ENCODE data around the gene CTXND1. TPM values are rescaled to one million over a fixed set of nuclear protein-coding genes. Genes with fewer than 3 reads are reported as not detected.

CTXND1 gene
- polyA plus RNA-seq, 3 donors = not detected

DNA sequence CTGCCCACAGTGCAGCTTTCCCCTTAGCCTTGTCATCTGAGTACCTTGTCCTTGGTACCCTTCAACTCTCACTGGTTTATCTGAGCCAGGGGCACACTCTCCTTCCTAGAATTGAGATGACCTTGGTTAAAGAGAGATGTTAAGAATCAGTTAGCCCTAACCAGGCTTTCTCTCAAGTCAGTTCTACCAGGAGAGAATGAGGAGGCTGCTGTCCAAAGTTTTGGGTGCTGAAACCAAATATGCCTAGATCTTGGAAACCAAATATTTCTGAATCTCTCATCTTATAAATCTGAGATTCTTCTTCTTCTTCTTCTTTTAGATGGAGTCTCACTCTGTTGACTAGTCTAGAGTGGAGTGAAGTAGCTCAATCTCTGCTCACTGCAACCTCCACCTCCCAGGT, 12.0 kb upstream of the CTXND1 start:
- DNase-seq = no peak
- Histone ChIP-seq H3K79me2 (ENCODE audit: insufficient read depth, low read length) (no peaks in the 10 kb centered on the region), H3K9ac (ENCODE audit: insufficient read depth, low read length, poor library complexity, severe bottlenecking) (no peak overlapping the region), H3K27me3 (ENCODE audit: control insufficient read depth in 2 of 2, insufficient read depth in 2 of 2, low read length in 2 of 2) (peaks cover 0 to 3% of the 10 kb centered on the region in 2 donors), H3K36me3 (replicated peaks in 1 of 2; ENCODE audit: control insufficient read depth in 1 of 2, insufficient read depth in 2 of 2, low read length in 2 of 2) (no peaks in the 10 kb centered on the region), H3K4me1 (ENCODE audit: control insufficient read depth in 1 of 2, insufficient read depth in 2 of 2, low read length in 2 of 2) (no peaks in the 10 kb centered on the region), H3K9me3 (replicated peaks in 1 of 2; ENCODE audit: control insufficient read depth in 1 of 2, insufficient read depth in 1 of 2, low read length in 2 of 2) (no peaks in the 10 kb centered on the region), H3K4me3 (replicated peaks in 1 of 3; ENCODE audit: low read depth in 2 of 3, low read length in 3 of 3) (no peak overlapping the region), H4K20me1 (ENCODE audit: insufficient read depth, low read length) (no peaks in the 10 kb centered on the region), H3K27ac (ENCODE audit: low read depth in 1 of 2, low read length in 2 of 2) (no peak overlapping the region), H3K4me2 (replicated peaks; ENCODE audit: extremely low read depth, low read length, poor library complexity, severe bottlenecking) (no peak overlapping the region), H2AFZ (ENCODE audit: insufficient read depth, low read depth, low read length, poor library complexity, severe bottlenecking) (no peak overlapping the region)
- no peak overlapping the region for H3K4me3 Mint-ChIP-seq
- TF ChIP-seq, protein P1, sequence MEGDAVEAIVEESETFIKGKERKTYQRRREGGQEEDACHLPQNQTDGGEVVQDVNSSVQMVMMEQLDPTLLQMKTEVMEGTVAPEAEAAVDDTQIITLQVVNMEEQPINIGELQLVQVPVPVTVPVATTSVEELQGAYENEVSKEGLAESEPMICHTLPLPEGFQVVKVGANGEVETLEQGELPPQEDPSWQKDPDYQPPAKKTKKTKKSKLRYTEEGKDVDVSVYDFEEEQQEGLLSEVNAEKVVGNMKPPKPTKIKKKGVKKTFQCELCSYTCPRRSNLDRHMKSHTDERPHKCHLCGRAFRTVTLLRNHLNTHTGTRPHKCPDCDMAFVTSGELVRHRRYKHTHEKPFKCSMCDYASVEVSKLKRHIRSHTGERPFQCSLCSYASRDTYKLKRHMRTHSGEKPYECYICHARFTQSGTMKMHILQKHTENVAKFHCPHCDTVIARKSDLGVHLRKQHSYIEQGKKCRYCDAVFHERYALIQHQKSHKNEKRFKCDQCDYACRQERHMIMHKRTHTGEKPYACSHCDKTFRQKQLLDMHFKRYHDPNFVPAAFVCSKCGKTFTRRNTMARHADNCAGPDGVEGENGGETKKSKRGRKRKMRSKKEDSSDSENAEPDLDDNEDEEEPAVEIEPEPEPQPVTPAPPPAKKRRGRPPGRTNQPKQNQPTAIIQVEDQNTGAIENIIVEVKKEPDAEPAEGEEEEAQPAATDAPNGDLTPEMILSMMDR (IDR thresholded peaks at IDR 0.05) = no peak
- H3K36me3 Mint-ChIP-seq = no peaks in the 10 kb centered on the region
- intact Hi-C loops (cut with micrococcal nuclease) = no loop called here
- H3K27ac Mint-ChIP-seq = no peak overlapping the region
- no peaks in the 10 kb centered on the region for H3K4me1 Mint-ChIP-seq
- H3K9me3 Mint-ChIP-seq = peaks cover 0 to 5% (median 3%) of the 10 kb centered on the region in 7 donors
- H3K27me3 Mint-ChIP-seq (ENCODE audit: low read depth in 3 of 3) = peaks cover 10 to 24% (median 19%) of the 10 kb centered on the region in 3 donors

- Mint-ChIP-seq H3K27me3 (ENCODE audit: low read depth in 3 of 3) (peaks cover 17 to 41% (median 29%) of the 10 kb centered on the region in 3 donors), H3K4me1 (no peaks in the 10 kb centered on the region), H3K27ac (no peak overlapping the region), H3K4me3 (no peak overlapping the region), H3K36me3 (no peaks in the 10 kb centered on the region), H3K9me3 (peaks cover 0 to 5% (median 2%) of the 10 kb centered on the region in 7 donors)
- intact Hi-C loops (cut with micrococcal nuclease) = no loop called here
- Histone ChIP-seq H3K4me2 (replicated peaks; ENCODE audit: extremely low read depth, low read length, poor library complexity, severe bottlenecking) (no peak overlapping the region), H3K4me3 (replicated peaks in 1 of 3; ENCODE audit: low read depth in 2 of 3, low read length in 3 of 3) (no peak overlapping the region), H3K27me3 (ENCODE audit: control insufficient read depth in 2 of 2, insufficient read depth in 2 of 2, low read length in 2 of 2) (peaks cover 5 to 18% of the 10 kb centered on the region in 2 donors), H4K20me1 (ENCODE audit: insufficient read depth, low read length) (no peaks in the 10 kb centered on the region), H3K4me1 (ENCODE audit: control insufficient read depth in 1 of 2, insufficient read depth in 2 of 2, low read length in 2 of 2) (no peaks in the 10 kb centered on the region), H3K79me2 (ENCODE audit: insufficient read depth, low read length) (no peaks in the 10 kb centered on the region), H3K9ac (ENCODE audit: insufficient read depth, low read length, poor library complexity, severe bottlenecking) (no peak overlapping the region), H3K27ac (ENCODE audit: low read depth in 1 of 2, low read length in 2 of 2) (no peak overlapping the region), H3K36me3 (replicated peaks in 1 of 2; ENCODE audit: control insufficient read depth in 1 of 2, insufficient read depth in 2 of 2, low read length in 2 of 2) (no peaks in the 10 kb centered on the region), H2AFZ (ENCODE audit: insufficient read depth, low read depth, low read length, poor library complexity, severe bottlenecking) (no peak overlapping the region), H3K9me3 (replicated peaks in 1 of 2; ENCODE audit: control insufficient read depth in 1 of 2, insufficient read depth in 1 of 2, low read length in 2 of 2) (no peaks in the 10 kb centered on the region)
- TF ChIP-seq, protein P1 (IDR thresholded peaks at IDR 0.05) = no peak
- no CpG with 5 or more reads among the region's 2 CpGs for WGBS (ENCODE audit: insufficient coverage)
- DNase-seq = no peak
These were observed 8.5 kb upstream of the CTXND1 start for GRCh38 chr15:80260551-80260950.
